ENCODE data around the gene SFXN3. TPM values are rescaled to one million over a fixed set of nuclear protein-coding genes. Genes with fewer than 3 reads are reported as not detected.

SFXN3 gene
- total and polyA plus RNA-seq, 2 donors from 2014 or later: 23.3 to 51.6 TPM

- TF ChIP-seq CTCF (IDR thresholded peaks at IDR 0.05; ENCODE audit: borderline replicate concordance, extremely low read depth, insufficient read depth): no peak
- FAIRE-seq (no peak), DNase-seq (peak in 1 of 5 donors; percentile 67)
- Histone ChIP-seq H3K36me3 (ENCODE audit: control insufficient read depth in 2 of 3, insufficient read depth in 3 of 3, low read length in 3 of 3) (peaks cover 0 to 27% (median 19%) of the 10 kb centered on the region in 3 donors), H3K27ac (ENCODE audit: low read depth in 2 of 2, low read length in 2 of 2) (no peak overlapping the region), H3K4me1 (ENCODE audit: control insufficient read depth in 2 of 3, insufficient read depth in 2 of 3, low read depth in 1 of 3, low read length in 3 of 3) (peaks cover 0 to 13% (median 5%) of the 10 kb centered on the region in 3 donors), H3K27me3 (ENCODE audit: control insufficient read depth, insufficient read depth, low read length) (no peaks in the 10 kb centered on the region), H3K9me3 (ENCODE audit: control insufficient read depth in 2 of 3, insufficient read depth in 1 of 3, low read length in 3 of 3) (no peaks in the 10 kb centered on the region), H3K9ac (ENCODE audit: low read length in 3 of 3) (no peak overlapping the region), H3K4me3 (ENCODE audit: low read length in 3 of 3) (no peak overlapping the region)
- intact Hi-C loops (cut with DNase I): no loop called here
Measured at GRCh38 chr10:101035314-101035713, 4.3 kb downstream of the SFXN3 start.

- no peak overlapping the region for H3K4me3 ChIP-seq (ENCODE audit: low read length in 3 of 3)
- H3K4me1 ChIP-seq (ENCODE audit: control insufficient read depth in 2 of 3, insufficient read depth in 2 of 3, low read depth in 1 of 3, low read length in 3 of 3): peaks cover 0 to 11% (median 6%) of the 10 kb centered on the region in 3 donors
- H3K9ac ChIP-seq (ENCODE audit: low read length in 3 of 3): no peak overlapping the region
- peaks cover 0 to 27% (median 19%) of the 10 kb centered on the region in 3 donors for H3K36me3 ChIP-seq (ENCODE audit: control insufficient read depth in 2 of 3, insufficient read depth in 3 of 3, low read length in 3 of 3)
- peak in 1 of 5 donors; percentile 44 for DNase-seq
- no peaks in the 10 kb centered on the region for H3K27me3 ChIP-seq (ENCODE audit: control insufficient read depth, insufficient read depth, low read length)
- H3K9me3 ChIP-seq (ENCODE audit: control insufficient read depth in 2 of 3, insufficient read depth in 1 of 3, low read length in 3 of 3): no peaks in the 10 kb centered on the region
- no peak overlapping the region for H3K27ac ChIP-seq (ENCODE audit: low read depth in 2 of 2, low read length in 2 of 2)
- intact Hi-C loops (cut with DNase I): no loop called here
- no peak for FAIRE-seq
- no peak for TF ChIP-seq CTCF (IDR thresholded peaks at IDR 0.05; ENCODE audit: borderline replicate concordance, extremely low read depth, insufficient read depth)
Measured at GRCh38 chr10:101035916-101036702, 5.1 kb downstream of the SFXN3 start.

GRCh38 chr10:101036726-101037125 lies 5.7 kb downstream of the SFXN3 start:
- H3K27me3 ChIP-seq (ENCODE audit: control insufficient read depth, insufficient read depth, low read length): no peaks in the 10 kb centered on the region
- intact Hi-C loops (cut with DNase I): no loop called here
- H3K27ac ChIP-seq (ENCODE audit: low read depth in 2 of 2, low read length in 2 of 2): no peak overlapping the region
- H3K9me3 ChIP-seq (ENCODE audit: control insufficient read depth in 2 of 3, insufficient read depth in 1 of 3, low read length in 3 of 3): no peaks in the 10 kb centered on the region
- peak in 1 of 5 donors; percentile 58 for DNase-seq
- no peak for TF ChIP-seq CTCF (IDR thresholded peaks at IDR 0.05; ENCODE audit: borderline replicate concordance, extremely low read depth, insufficient read depth)
- no peak overlapping the region for H3K9ac ChIP-seq (ENCODE audit: low read length in 3 of 3)
- H3K36me3 ChIP-seq (ENCODE audit: control insufficient read depth in 2 of 3, insufficient read depth in 3 of 3, low read length in 3 of 3): peaks cover 0 to 27% (median 19%) of the 10 kb centered on the region in 3 donors
- H3K4me3 ChIP-seq (ENCODE audit: low read length in 3 of 3): no peak overlapping the region
- FAIRE-seq: no peak
- H3K4me1 ChIP-seq (ENCODE audit: control insufficient read depth in 2 of 3, insufficient read depth in 2 of 3, low read depth in 1 of 3, low read length in 3 of 3): peaks cover 0 to 12% (median 8%) of the 10 kb centered on the region in 3 donors

All from kidney (tissue), 14 donors.